GM20431 (cell line): ENCODE measurements around the gene UBASH3B.

Experiments
- in situ Hi-C: fragments of 300-500 bp; cut with MseI, MboI; formaldehyde crosslinking; loops from one replicate; pipeline ENCODE4 v1.15.0; 2020; ENCODE audit warnings: low sequenced_read_pairs; ENCODE audit not compliant: unreplicated experiment

The UBASH3B gene

DNA sequence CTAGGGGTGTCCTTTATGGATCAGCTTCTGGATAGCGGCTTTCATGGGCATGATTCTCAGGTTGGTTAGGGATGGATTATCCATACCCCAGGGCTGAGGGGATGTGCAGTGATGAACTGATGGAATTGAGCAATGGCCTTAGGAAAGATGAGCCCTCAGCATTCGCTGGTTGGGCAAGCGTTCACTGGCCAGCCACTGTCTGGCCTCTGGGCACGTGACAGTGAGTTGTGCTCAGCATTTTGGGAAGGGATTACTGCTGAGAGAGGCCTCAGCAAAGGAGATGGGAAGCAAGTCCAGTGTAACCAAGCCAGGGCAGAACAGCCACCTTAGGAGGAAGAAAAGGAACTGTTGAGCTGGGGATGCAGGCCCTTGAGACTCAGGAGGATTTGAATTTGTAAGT lies 17.4 kb downstream of the UBASH3B start:
- in situ Hi-C loops: no loop called here

DNA sequence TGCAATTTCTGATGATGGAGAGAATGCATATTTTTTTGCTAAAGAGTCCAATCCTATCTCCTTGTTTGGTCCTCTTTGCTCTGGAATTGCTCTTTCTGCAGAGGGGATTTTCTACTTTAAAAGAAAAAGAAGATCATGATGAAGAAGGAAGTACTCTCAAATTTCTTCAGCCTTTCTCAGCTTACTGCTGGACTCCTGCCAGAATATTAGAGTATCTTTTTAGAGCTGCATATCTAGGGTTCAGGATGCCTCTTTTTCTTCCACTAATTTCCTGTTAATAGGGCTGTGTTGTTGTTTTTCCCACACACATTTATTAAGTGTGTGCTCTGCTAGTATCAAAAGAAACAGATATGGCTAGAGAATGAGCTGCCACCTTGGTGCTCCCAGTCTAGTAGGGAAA lies 18.2 kb downstream of the UBASH3B start:
- in situ Hi-C loops: no loop called here

DNA sequence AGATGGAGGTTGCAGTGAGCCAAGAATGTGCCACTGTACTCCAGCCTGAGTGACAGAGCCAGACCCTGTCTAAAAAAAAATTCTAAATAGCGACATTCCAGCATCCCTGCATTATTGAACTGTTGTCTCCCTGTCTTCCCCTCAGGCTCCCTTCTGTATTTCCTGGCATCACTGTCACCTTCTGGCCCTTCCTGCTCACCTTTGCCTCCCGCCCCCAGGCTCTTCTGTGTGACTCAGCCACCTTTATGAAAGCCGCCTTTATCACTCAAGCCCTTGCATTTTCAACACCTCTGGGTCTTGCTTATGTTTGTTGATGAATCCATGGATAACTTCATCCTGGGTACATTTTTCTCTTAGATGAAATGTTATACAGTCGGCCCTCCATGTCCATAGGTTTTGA lies 21.1 kb downstream of the UBASH3B start:
- in situ Hi-C loops: no loop called here

DNA sequence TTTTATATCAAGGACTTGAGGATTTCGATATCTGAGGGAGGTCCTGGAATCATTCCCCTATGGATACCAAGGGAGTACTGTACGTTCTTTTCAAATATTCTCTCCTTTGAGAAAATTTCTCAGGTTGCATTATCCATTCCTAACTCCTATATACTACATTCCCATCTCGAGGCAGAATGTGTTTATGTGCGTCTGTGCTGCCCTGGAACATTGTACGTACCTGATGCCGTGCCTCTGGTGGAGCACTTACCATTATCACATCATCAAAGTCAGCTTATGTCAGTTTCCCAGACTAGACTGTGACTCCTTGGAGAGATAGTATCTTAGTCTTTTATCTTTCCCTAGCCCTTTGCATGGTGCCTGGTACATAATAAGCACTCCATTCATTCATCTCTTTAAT lies 21.7 kb downstream of the UBASH3B start:
- in situ Hi-C loops: no loop called here

DNA sequence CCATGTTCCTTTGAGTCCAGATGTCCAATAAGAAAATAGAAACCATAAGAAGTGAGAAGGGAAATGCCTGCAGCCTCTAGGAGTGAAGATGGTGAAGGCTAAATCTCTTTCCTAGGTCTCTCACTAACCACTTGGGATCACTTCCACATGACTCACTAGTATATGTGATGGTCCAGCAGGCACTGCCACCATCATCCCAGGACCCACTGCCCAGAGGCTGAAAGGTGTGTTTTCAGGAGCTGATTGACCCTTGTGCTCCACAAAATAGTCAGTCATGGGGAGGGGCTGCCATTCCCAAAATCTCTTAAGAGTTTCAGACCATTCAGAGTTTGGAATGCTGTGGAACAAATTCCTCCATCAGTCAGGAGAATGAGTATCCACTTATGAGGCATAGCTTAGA lies 22.9 kb downstream of the UBASH3B start:
- in situ Hi-C loops: no loop called here

DNA sequence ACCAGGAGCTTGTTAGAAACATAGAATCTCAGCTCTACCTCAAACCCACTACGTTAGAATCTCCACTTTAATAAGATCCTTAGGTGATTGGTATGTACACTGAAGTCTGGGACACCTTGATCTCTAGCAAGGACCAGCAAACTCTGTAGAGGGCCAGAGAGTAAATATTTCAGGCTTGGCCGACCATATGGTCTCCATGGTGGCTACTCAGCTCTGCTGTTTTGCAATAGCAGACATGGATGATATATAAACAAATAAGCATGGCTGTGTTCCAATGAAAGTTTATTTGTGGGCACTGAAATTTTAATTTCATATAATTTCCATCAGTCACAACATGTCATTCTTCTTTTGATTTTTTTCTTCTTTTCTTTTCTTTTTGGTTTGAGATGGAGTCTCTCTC lies 23.9 kb downstream of the UBASH3B start:
- in situ Hi-C loops: no loop called here

DNA sequence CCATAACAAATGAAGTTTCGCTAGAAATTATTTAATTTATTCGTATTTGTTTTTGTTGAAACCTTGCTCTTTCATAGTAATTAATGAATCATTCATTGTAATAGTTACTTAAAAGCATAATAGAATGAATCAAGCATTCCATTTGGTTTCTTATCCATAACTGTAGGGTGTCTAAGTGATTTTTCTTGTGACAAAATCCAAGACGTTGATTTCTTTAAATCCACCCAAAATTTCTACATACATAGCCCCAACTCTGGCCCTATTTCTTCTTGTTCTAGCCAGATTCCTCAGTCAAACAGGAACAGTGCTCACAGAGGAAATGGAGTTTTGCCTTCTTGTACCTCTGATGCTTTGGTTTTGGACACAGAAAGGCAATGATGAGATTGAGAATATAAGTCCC lies 25.5 kb downstream of the UBASH3B start:
- in situ Hi-C loops: no loop called here

DNA sequence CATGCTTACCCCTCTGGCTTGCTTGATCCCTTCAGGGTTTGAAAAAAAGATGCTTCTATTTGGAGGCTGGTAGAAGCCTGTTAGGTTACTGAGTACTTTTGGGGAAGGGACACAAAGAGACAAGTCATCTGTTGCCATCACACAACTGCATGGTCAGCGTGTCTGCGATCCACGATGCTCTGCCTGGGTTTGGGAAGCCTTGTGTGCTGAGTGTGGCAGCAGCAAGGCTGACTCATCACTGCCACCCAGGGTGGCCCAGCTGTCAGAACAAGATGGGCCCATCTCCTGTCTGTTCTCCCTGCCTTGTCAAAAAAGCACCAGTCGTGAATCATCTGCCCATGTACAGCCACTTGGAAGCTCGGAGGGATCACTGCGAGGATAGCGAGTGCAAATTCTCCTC lies 26.2 kb downstream of the UBASH3B start:
- in situ Hi-C loops: no loop called here

DNA sequence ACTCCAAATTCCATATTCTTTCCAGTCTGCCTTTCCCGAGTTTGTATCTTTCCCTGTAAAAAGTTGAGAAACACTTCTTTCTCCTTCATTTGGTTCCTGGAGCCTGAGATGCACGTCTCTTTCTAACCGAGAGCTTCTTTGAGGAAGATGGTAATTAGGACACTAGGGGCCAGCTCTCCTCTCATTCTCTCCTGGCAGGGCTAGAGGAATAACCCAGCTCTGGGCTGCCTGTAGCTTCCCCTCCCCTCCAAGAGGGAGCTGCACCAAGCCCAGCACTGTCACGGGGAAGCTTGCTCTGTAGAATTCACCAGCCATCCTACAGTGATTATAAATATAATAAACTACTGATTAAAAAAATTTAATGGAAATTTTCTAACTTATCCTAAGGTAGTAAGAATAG lies 26.9 kb downstream of the UBASH3B start:
- in situ Hi-C loops: no loop called here

DNA sequence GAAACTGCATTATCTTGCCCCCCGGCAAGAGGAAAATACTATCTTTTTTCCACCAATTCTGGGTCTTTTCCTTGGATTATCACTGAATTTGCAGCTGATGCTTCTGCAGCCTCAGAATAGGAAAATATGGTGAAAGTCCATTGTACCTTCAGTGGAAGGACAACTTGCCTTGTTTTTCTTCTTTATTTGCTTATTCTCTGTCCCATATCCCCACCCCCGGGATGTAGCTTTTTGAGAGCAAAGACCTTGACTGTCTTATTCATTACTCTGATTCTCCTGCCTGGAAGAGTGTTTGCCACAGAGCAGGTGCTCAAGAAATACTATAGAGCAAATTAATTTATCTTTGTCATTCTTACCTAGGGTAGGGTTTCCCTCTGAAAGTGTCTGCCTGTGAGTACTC lies 29.5 kb downstream of the UBASH3B start:
- in situ Hi-C loops: no loop called here

DNA sequence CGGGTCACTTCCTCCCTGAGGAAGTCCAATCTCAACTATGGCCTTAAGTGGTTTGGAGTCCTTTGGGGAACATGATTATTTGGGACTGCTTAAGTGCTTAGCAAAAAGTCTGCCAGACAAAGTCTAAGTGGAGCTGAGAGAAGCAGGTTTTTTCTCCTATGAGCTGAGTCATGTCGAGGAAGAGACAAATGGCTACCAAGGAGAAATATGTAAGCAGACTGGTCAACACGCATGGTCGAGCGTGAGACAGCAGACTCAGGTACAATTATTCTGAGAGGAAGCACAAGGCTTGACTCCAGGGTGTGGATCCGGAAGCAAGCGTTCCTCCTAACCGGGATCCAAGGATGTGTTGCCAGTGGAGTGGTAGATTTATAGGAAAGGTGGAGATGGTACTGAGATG lies 30.6 kb downstream of the UBASH3B start:
- in situ Hi-C loops: no loop called here

DNA sequence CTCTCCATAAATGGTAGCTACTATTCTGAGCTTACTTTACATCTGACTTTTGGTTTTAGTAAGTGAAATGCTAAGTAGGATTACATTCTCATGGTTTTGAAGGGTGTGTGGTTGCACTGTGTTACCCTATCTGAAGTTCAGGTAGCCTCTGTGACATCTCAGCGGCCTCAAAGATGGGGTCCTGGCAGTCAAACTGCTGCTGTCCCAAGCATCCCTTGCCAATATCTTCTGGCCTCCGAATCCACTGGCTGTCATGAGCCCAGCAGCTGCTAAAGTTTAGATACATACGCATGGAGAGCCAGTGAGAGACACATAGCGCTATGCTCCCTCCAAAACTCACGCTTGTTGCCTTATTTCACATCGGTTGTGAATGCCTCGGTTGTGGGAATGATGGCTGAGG lies 34.9 kb downstream of the UBASH3B start:
- in situ Hi-C loops: no loop called here

DNA sequence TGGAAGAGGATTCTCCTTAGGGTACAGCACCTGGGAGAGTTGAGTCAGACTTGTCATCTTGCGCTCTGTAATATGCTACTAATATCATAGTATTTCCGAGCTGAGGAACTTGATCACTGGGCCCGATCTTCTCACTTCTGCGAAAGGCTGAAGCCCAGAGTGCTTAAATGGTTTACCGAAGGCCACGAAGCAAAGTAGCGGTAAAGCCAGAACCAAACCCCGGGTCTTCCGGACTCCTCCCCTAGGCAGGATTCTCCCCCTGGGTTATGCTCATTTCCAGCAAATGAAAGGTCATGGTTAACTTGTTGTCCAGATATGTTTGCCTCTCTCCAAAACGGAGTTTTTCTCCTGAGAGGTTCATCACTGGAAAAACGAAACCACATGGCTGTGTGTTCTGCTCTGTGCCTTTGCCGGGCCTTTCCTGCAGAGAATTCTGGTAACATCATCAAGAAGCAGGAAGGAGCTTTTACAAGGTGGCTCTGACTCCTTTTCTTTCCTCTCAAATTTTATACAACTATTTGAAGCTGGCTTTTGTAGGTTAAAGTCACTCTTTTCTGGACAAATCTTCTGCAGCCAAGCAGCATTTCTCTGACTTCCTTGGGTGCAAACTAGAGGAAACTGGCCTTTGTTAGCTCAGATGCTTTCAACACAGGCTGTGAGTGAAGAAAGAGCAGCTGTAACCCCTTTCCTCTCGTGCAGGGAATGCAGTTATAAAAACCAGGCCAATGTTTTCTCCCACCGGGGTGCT lies 35.5 kb downstream of the UBASH3B start:
- in situ Hi-C loops: no loop called here

DNA sequence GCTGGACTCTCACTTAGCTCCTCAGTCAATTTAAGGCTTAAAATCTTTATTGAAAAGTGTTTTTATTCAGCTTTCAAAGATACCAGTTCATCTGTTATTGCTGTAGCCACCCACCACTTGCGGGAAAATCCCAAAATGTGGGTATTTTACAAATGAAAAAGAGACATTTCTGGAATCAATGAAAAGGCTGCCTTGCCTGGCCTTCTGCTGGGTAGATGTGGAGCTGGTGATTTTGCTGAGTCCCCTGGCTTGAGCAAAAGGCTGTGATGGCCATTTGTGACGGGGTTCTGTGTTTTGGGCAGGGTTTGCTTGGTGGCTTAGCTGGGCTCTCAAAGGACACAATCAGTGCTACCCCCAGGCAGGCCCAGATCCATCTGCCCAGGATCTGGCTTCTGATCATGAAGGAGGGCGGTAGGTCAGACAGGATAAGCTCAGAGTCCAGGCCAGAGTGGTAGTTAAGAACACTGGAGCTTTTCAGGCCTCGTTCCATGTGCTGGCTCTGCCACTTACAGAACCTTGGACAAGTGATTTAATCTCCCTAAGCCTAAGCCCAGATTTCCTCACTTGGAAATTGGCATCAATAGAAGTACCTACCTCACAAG lies 36.1 kb downstream of the UBASH3B start:
- in situ Hi-C loops: no loop called here

DNA sequence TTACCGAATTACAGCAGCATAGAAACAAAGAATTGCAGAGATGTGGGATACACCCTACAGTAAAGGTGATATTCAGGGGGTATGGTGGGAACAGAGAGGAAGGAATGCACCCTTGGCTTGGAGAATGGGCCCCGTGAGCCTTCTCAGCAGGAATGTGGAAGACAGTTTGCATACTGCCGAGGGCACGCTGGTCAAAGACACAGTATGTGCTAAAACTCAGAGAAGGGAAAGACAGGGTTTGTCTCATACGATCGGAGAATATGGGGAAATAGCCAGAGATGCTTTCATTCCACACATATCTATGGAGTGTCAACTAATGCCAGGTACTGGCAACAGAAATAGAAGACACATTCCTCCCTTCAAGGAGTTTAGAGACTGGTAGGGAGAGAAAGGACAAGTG lies 36.9 kb downstream of the UBASH3B start:
- in situ Hi-C loops: no loop called here

DNA sequence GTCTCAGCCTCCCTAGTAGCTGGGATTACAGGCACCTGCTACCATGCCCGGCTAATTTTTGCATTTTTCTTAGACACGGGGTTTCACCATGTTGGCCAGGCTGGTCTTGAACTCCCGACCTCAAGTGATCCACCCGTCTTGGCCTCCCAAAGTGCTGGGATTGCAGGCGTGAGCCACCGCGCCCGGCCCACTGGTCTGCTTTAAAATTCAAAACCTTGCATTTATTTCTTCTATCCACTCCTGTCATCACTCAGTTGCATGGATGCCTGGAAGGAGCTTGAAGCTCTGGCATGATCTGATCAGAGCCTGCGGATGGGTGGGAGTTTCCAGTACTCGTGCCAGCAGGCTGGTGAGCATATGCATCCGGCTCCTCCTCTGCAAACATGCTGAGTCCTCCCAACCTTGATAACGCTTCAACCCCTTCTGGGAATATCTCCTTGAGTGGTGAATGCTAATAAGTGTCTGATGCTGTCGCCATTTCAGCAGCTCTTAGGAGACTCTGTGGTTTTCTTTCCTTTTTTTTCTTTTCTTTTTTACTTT lies 39.6 kb downstream of the UBASH3B start:
- in situ Hi-C loops: no loop called here

DNA sequence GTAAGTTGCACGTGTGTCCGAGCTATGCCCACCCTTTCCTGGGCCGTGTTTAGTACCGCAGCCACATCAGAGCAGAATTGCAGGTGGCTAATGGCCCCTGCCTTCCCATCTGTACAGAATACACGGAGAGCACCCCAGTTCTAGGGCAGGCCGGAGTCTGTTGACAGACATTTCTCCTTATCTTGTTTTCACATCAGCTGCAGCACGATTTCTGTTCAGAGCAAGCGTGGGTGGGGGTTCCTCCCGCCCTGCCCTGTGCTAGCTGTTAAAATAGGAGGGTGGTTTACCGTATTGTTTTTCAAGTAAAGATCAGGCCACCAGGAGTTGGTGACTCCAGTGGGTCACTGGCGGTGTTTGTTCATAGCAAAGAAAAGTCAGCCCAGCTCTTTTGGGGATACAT lies 41.1 kb downstream of the UBASH3B start:
- in situ Hi-C loops: no loop called here

DNA sequence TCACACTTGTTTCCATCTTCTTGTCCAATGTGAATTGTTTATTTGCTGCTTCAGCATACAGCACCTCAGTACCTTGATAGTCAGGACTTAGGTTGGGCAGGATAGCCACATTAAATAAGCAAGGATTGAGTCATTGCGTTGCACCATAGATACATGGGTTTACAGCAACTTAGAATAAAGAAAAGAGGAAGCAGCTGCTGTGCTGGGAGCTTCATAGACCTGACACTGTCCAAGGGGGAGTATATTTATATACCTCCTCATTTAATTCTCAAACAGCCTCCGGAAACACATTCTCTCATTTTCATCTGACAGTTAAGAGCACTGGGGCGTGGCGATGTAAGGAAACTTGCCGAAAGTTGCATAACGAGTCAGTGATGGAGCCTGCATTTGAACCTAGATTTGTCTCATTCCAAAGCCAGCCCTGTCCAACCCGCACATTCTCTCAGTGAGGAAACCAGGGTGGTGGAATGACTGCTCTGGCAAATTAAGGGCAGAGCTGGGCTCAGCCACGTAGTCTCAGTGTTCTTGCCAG lies 42.2 kb downstream of the UBASH3B start:
- in situ Hi-C loops: no loop called here

DNA sequence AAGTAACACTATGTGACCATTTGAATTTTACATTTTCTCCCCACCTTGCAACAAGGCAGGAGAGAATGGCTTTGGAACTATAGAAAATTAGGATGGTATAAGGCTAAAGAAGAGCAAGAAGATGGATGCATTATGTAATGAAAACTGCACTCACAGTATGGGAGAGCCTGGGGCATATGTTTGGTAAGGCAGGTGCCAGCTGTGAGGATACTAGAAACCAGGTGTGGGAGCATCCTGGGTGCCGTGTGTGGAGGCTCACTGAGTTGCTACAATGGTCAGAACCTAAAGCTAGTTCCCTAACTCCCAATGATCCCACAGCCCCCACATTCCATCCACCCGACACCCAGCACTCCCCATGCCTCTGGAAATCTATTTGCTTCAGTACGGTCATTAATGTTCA lies 42.9 kb downstream of the UBASH3B start:
- in situ Hi-C loops: no loop called here

DNA sequence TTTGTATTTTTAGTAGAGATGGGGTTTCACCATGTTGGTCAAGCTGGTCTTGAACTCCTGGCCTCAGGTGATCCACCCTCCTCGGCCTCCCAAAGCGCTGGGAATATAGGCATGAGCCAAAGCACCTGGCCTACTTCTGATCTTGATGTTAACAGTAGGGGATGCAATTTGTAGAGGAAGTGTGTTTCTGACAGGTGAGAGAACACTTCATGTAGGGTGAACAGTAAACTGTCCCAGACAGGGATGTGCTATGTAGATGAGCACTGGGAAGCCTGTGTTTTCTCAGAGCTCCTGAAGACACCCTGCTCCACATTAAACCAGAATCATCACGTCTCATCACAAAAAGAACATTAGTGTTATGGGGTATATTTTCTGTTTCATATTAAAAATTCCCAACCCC lies 45.1 kb downstream of the UBASH3B start:
- in situ Hi-C loops: no loop called here

DNA sequence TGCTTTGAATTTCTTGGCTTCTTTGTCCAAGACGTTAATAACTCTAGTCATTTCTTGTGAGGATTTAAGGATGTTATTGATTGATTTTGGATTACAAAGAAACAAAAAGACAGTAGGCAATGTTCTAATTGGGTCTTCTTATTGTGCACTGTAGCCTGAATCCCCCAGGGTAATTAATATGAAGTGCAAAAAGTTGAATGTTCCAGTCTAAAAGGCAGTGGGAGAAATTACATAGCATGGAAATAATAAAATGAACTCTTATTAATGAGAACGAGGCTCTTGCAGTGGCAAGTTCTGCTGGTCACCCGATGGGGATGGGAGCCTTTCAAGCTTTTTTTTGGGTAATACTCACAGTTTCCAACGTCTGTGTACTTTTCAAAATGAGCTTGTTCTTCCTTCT lies 45.6 kb downstream of the UBASH3B start:
- in situ Hi-C loops: no loop called here
